ENCODE measurements around the gene TBX6.

TBX6 gene

DNA sequence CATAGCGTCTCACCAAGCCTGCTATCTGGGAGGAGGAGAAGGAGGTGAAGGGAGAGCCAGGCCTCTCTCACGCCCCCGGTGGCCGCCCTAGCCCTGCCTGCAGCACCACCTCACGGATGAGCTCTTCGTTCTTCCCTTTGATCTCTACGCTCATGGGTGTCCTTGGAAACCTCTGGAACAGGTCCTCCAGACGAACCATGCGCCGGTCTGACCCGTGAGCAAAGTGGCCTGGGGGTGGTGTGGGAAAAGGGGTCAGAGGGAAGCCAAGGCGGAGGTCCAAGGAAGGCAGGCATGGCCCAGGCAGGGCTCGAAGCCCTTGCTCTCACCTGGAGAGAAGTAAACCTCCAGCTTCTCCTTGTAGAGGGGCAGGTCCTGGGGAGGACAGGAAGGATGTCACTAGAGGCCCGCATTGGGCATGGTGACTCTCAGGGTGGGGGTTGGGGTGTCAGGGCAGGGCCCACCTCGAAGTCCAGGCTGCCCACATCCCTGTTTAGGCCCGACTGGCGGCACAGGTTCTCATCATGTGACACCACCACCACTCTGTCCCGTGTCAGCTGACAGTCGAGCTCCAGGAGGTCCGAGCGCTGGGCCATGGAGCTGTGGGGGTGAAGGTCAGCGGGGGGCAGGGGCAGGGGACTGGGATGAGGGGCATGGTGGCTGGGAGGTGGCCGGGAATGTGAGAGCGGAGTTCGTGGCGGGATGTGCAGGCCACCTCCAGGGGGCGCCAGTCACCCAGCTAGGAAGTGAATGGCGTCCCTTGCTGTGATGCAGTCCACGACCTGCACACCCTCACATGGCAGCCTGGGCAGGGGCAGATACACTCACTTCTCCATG lies 20.7 kb upstream of the TBX6 start:
- Histone ChIP-seq H3K27me3 (replicated peaks; ENCODE audit: control insufficient read depth, insufficient read depth, low read length) (no peaks in the 10 kb centered on the region), H3K9ac (ENCODE audit: low read length) (peak overlapping the region; percentile 39)

GRCh38 chr16:30110661-30111060 lies 18.9 kb upstream of the TBX6 start:
- no peak overlapping the region for H3K4me3 ChIP-seq (ENCODE audit: low read length)
- H3K4me1 ChIP-seq (ENCODE audit: control insufficient read depth, insufficient read depth, low read length) = peaks cover 14% of the 10 kb centered on the region
- H3K36me3 ChIP-seq (ENCODE audit: control insufficient read depth, insufficient read depth, low read length, severe bottlenecking) = peaks cover 29% of the 10 kb centered on the region
- no peaks in the 10 kb centered on the region for H3K27me3 ChIP-seq (replicated peaks; ENCODE audit: control insufficient read depth, insufficient read depth, low read length)
- H3K9me3 ChIP-seq (ENCODE audit: control insufficient read depth, low read length) = no peaks in the 10 kb centered on the region
- DNase-seq (ENCODE audit: low read depth) = no peak
- H3K9ac ChIP-seq (ENCODE audit: low read length) = no peak overlapping the region

More for the DNA sequence above, 20.7 kb upstream of the TBX6 start:
- peak; percentile 53 for DNase-seq (ENCODE audit: low read depth)
- Histone ChIP-seq H3K36me3 (ENCODE audit: control insufficient read depth, insufficient read depth, low read length, severe bottlenecking) (peaks cover 34% of the 10 kb centered on the region), H3K4me3 (ENCODE audit: low read length) (no peak overlapping the region), H3K9me3 (ENCODE audit: control insufficient read depth, low read length) (no peaks in the 10 kb centered on the region), H3K4me1 (ENCODE audit: control insufficient read depth, insufficient read depth, low read length) (peaks cover 14% of the 10 kb centered on the region)

- no peaks in the 10 kb centered on the region for H3K27me3 ChIP-seq (replicated peaks; ENCODE audit: control insufficient read depth, insufficient read depth, low read length)
- H3K9ac ChIP-seq (ENCODE audit: low read length) = no peak overlapping the region
- no peak for DNase-seq (ENCODE audit: low read depth)
- H3K9me3 ChIP-seq (ENCODE audit: control insufficient read depth, low read length) = no peaks in the 10 kb centered on the region
- H3K4me1 ChIP-seq (ENCODE audit: control insufficient read depth, insufficient read depth, low read length) = peaks cover 4% of the 10 kb centered on the region
- H3K4me3 ChIP-seq (ENCODE audit: low read length) = no peak overlapping the region
- H3K36me3 ChIP-seq (ENCODE audit: control insufficient read depth, insufficient read depth, low read length, severe bottlenecking) = peaks cover 36% of the 10 kb centered on the region
Observed at GRCh38 chr16:30108059-30108850, 16.5 kb upstream of the TBX6 start.

- H3K36me3 ChIP-seq (ENCODE audit: control insufficient read depth, insufficient read depth, low read length, severe bottlenecking) = peaks cover 27% of the 10 kb centered on the region
- H3K9me3 ChIP-seq (ENCODE audit: control insufficient read depth, low read length) = no peaks in the 10 kb centered on the region
- no peak overlapping the region for H3K9ac ChIP-seq (ENCODE audit: low read length)
- DNase-seq (ENCODE audit: low read depth) = no peak
- H3K27me3 ChIP-seq (replicated peaks; ENCODE audit: control insufficient read depth, insufficient read depth, low read length) = no peaks in the 10 kb centered on the region
- no peaks in the 10 kb centered on the region for H3K4me1 ChIP-seq (ENCODE audit: control insufficient read depth, insufficient read depth, low read length)
- H3K4me3 ChIP-seq (ENCODE audit: low read length) = no peak overlapping the region
Observed at GRCh38 chr16:30104492-30104891, 12.8 kb upstream of the TBX6 start.

DNA sequence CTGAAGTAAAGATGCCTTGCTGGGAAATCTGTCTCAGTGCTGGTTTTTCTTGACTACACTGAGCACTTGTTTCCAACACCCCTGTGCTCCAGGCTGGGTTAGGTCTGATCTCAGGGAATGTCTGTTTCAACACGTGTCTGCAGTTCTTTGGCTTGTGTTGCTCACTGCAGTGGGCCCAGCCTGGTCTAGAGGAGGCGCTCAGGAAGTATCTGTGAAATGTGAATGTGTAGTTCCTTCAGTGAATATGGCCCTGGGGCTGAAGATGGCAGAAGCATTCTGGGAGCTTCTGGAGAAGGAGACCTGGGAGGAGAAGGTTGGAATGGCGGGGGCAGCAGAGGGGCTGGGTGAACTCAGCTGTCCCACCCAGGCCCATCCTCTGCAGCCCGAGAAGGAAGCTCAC lies 12.4 kb upstream of the TBX6 start:
- no peaks in the 10 kb centered on the region for H3K27me3 ChIP-seq (replicated peaks; ENCODE audit: control insufficient read depth, insufficient read depth, low read length)
- no peak overlapping the region for H3K9ac ChIP-seq (ENCODE audit: low read length)
- H3K36me3 ChIP-seq (ENCODE audit: control insufficient read depth, insufficient read depth, low read length, severe bottlenecking) = peaks cover 27% of the 10 kb centered on the region
- H3K4me3 ChIP-seq (ENCODE audit: low read length) = no peak overlapping the region
- H3K9me3 ChIP-seq (ENCODE audit: control insufficient read depth, low read length) = no peaks in the 10 kb centered on the region
- H3K4me1 ChIP-seq (ENCODE audit: control insufficient read depth, insufficient read depth, low read length) = no peaks in the 10 kb centered on the region
- DNase-seq (ENCODE audit: low read depth) = no peak

DNA sequence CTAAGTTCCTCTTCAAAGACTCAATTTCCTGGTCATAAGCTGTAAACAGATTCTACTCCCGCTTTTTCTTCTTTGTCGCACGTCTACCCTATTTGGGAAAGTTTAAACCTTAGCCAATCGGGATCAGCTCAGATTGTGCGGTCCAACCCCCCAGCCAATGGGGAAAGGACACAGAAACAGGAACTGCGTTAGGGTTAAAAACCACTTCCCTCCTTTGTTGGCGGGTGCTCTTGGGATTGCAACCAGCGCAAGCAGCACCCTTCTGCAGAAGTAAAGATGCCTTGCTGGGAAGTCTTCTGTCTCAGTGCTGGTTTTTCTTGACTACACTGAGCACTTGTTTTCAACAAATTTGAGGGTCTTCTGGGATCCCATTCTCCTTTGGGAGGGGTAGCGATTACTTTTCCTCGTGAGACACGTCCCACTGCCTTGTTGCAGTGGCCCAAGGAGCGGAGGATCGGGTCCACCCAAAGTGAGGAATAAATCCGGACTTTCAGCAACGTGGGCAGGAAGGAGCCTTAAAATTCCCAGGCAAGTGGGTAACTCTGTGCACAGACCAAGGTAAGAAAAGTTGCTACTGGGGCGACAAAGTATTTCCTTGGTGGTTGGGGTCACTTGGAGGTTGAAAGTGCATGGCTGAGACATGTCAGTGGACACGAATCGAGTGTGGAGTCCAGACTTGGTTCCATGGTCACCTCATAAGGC lies 5.3 kb upstream of the TBX6 start:
- Histone ChIP-seq H3K9ac (ENCODE audit: low read length) (peak overlapping the region; percentile 90), H3K4me3 (ENCODE audit: low read length) (peak overlapping the region; percentile 81), H3K4me1 (ENCODE audit: control insufficient read depth, insufficient read depth, low read length) (peaks cover 25% of the 10 kb centered on the region), H3K36me3 (ENCODE audit: control insufficient read depth, insufficient read depth, low read length, severe bottlenecking) (peaks cover 13% of the 10 kb centered on the region), H3K9me3 (ENCODE audit: control insufficient read depth, low read length) (peaks cover 3% of the 10 kb centered on the region), H3K27me3 (replicated peaks; ENCODE audit: control insufficient read depth, insufficient read depth, low read length) (no peaks in the 10 kb centered on the region)
- DNase-seq (ENCODE audit: low read depth) = no peak

GRCh38 chr16:30096105-30096861 lies 4.6 kb upstream of the TBX6 start, which contains the start of gene YPEL3:
YPEL3 (minus strand) TSS chr16:30096213; CDS start chr16:30095482, 731 bp downstream.
- peak; percentile 95 for DNase-seq (ENCODE audit: low read depth)
- peaks cover 3% of the 10 kb centered on the region for H3K9me3 ChIP-seq (ENCODE audit: control insufficient read depth, low read length)
- no peaks in the 10 kb centered on the region for H3K27me3 ChIP-seq (replicated peaks; ENCODE audit: control insufficient read depth, insufficient read depth, low read length)
- peak within 1 kb of the TSS; percentile 83 for H3K4me3 ChIP-seq (ENCODE audit: low read length)
- H3K9ac ChIP-seq (ENCODE audit: low read length) = peak within 1 kb of the TSS; percentile 90
- peaks cover 29% of the 10 kb centered on the region for H3K4me1 ChIP-seq (ENCODE audit: control insufficient read depth, insufficient read depth, low read length)
- peaks cover 13% of the 10 kb centered on the region for H3K36me3 ChIP-seq (ENCODE audit: control insufficient read depth, insufficient read depth, low read length, severe bottlenecking)

DNA sequence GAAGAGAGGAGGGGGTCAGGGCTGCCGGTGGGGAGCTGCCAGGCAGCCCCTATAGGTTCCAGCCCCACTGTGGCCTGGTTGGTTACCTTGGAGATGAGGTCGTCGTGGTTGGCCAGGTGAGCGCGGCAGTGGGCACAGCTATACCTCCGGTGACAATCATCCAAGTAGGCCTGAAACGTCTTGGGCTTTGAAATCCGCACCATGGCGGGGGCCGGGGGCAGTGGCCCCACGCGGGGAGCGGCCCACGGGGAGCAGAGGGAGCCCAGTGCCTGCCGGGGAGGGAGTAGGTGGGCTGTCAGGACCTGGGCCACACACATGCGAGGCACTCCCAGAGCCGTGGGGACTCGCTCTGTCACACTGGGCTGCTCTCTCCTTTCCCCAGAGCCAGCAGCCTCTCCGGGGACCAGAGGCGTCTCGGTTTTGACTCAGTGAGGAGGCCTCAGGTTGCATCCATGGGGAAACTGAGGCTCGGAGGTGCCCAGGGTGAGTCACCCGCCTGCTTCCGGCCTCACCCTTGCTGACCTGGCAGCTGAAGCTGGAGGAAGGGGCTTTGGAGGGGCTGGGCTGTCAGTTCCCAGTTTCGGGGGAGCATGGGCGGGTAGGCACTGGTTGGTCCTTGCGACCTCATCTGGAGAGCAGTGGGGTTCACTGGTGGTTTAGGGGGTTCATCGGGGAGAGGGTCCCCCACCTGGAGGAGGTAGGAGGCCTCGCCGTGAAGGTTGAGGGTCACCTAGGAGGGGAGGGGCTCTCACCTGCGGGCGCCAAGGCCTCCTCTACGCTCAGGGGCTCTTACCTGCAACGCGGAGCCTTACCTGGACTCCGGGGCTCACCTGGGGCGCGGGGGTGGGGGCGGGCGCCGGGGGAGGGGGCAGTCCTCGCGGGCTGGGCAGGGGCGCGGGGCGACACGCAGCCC lies 3.7 kb upstream of the TBX6 start:
- peaks cover 3% of the 10 kb centered on the region for H3K9me3 ChIP-seq (ENCODE audit: control insufficient read depth, low read length)
- peak overlapping the region; percentile 87 for H3K9ac ChIP-seq (ENCODE audit: low read length)
- peaks cover 13% of the 10 kb centered on the region for H3K36me3 ChIP-seq (ENCODE audit: control insufficient read depth, insufficient read depth, low read length, severe bottlenecking)
- no peak for DNase-seq (ENCODE audit: low read depth)
- peaks cover 38% of the 10 kb centered on the region for H3K4me1 ChIP-seq (ENCODE audit: control insufficient read depth, insufficient read depth, low read length)
- H3K4me3 ChIP-seq (ENCODE audit: low read length) = peak overlapping the region; percentile 83
- H3K27me3 ChIP-seq (replicated peaks; ENCODE audit: control insufficient read depth, insufficient read depth, low read length) = no peaks in the 10 kb centered on the region

DNA sequence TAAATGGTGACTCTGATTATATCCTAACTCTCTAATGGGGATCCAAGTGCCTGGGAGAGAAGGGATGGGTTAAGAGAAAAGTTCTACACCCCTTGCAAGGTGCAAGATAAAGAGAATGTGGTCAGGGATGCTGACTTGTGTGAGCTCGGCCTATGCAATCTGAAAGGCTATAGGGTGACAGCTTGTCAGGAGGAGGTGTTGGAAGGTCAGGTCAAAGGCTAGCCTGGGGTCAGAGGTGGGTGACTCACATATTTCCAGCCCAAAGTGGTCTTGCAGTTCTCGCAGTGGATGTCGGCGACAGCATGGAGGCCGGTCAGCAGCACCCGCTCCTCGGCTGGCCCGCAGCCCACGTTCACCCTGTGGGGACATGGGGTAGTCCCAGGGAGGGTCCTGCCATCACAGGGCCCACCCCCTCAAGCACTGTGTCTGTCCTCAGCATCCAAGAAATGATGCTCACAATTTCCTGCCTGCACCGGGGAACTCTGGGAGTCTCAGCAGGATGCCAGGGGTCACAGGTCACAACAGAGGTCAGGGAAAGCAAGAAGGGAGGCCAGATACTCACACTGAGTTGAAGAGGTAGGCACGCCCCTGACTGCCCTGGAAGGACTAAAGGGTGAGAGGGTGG lies 2.9 kb upstream of the TBX6 start:
- H3K36me3 ChIP-seq (ENCODE audit: control insufficient read depth, insufficient read depth, low read length, severe bottlenecking) = peaks cover 13% of the 10 kb centered on the region
- peaks cover 3% of the 10 kb centered on the region for H3K9me3 ChIP-seq (ENCODE audit: control insufficient read depth, low read length)
- peak overlapping the region; percentile 87 for H3K9ac ChIP-seq (ENCODE audit: low read length)
- no peak for DNase-seq (ENCODE audit: low read depth)
- no peaks in the 10 kb centered on the region for H3K27me3 ChIP-seq (replicated peaks; ENCODE audit: control insufficient read depth, insufficient read depth, low read length)
- H3K4me1 ChIP-seq (ENCODE audit: control insufficient read depth, insufficient read depth, low read length) = peaks cover 44% of the 10 kb centered on the region
- peak overlapping the region; percentile 83 for H3K4me3 ChIP-seq (ENCODE audit: low read length)

Measured in adipocyte (in vitro differentiated cells).